Mesenteric fat pad (tissue), 1 donor: ENCODE data around the gene TMOD4. TPM values are rescaled to one million over a fixed set of nuclear protein-coding genes. Genes with fewer than 3 reads are reported as not detected.

Experiments
- DNase-seq: peaks from one replicate; pipeline ENCODE4 v3.0.0-alpha.2; 2020; ENCODE audit warnings: low spot score
- total RNA-seq: library from RNA; stranded (reverse); fragmentation: NEBNext Ultra II Directional; extraction: Animal tissue kit (Norgen Biotek cat#: 25700); gene quantifications from one replicate; pipeline ENCODE4 v1.2.1, GENCODE V29; 2021
- donor health status: DM: yes; HTN: yes; CAD: no.

Gene TMOD4
- total RNA-seq, 1 donor from 2014 or later = not detected

DNA sequence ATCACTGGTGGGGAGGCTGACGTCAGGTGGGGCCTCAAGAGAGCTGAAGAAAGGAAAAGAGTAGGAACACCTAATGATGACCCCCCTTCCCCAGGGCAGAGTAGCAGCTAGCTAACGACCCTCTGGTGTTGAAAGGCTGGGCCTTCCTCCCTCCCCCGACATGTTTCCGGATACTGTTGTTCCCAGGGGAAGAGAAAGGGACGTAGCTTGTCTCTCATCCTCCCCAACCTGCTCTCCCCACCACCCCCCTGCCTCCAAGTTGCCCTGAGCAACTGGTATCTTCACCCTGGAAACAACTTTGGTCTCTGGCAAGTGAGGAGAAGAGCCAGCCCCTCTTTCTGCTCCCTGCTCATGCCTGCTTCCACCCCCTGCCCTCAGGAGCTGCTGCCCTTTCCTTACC is 31.8 kb downstream of the TMOD4 start:
- DNase-seq = no peak

DNA sequence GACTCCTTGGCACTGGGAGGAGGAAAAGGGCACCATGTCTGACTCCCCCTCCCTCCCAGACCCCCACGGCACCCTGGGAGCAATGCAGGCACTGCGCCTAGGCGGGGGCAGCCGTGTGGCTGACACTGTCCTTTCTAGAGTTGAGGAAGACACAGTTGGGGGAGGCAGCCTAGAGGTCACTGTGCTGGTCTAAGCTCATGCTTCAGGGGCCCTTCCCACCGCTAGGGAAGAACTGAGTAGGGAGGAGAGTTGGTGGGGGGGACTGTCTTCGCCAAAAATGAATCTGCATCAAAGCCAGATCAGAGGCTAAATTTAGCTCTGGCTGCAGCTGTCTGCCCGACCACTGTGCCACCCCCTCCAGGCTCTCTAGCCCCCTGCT is 32.7 kb downstream of the TMOD4 start:
- no peak for DNase-seq

DNA sequence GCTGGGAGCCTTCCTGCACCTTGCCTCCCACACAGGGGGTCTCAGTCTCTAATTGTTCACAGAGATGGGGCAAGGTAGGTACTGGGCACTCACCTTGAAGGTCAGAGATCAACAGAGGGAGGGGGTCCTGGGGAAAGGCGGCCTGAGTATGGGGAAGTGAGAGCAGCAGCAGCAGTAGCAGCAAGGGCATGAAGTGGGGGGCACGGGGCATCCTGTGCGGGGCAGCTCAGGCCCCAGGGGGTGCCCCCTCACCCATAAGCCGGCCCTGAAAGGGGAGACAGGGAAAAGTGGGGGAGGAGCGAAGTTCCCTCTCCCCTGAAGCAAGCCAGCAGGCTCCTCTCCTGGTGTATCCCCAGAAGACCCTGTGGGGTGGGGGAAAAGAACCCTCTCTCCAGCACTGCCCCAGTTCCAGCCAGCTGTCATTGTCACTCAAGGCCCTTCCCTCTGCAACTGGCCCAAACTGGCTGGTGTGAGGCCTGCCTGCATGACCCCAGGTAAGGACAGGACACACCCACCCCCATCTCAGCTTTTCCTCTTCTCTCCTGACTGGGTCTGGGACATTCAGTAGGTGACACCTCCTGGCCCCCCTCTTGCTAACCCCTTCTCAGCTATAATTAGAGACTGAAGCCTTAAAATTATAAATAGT is 33.2 kb downstream of the TMOD4 start:
- DNase-seq = peak; percentile 79

GRCh38 chr1:151137789-151138188 is 38.0 kb downstream of the TMOD4 start:
- peak; percentile 72 for DNase-seq

- DNase-seq = peak; percentile 83
Measured at GRCh38 chr1:151135433-151136385, 40.1 kb downstream of the TMOD4 start.

GRCh38 chr1:151134991-151135390 is 40.8 kb downstream of the TMOD4 start:
- DNase-seq = peak; percentile 75

DNA sequence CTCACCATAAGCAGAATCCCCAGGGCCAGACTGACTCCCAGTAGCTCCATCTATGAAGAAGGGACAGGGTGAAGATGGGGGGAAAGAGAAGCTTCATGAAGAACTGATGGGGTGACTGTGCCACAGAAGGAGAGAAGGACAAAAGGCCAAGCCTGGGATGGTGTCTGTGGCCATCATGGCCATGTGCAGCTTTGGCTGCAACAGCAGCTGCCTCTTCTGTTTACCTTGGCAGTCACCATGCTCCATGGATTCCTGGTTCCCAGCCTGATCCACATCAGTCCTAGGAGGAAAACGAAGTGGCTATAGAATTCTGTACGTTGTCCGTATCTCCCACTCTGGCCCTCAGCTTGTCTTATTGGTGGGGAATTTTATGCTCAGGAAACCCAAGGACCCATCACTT is 41.4 kb downstream of the TMOD4 start:
- DNase-seq = no peak

DNA sequence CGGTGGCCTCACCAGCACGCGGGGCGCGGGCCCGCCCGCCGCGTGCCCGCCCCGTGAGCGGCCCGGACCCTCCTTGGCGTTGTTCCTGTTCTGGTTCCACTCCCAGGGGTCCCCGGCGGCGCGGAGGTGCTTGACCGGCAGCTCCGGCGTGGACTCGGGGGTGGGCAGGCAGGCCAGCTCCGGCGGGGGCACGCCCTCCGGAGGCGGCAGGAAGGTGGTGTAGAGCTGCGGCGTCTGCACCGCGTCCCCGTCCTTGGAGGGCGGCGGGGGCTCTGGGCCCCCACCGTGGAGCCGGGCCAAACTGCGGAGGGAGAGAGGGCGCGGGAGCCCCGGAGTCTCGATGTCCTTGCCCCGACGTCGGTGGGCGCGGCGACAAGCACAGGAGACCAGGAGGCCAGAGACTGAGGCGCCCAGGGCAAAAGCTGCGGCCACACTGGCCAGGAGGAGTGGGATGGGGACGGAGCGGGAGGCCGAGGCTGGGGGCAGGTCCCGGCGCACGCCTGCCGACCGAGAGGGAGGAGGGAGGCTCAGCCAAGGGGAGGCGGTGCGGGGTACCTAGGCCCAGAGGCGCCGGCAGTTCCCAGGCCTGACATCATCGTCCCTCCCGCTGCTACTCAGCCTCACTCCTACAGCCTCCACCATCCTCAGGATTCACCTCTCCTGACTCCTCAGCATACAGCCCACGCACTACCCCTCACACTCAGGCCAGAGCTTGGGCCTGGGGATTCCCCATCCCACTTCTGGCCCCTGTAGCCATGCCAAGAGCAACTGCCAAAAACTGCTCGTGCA is 42.6 kb downstream of the TMOD4 start:
- peak; percentile 81 for DNase-seq

DNA sequence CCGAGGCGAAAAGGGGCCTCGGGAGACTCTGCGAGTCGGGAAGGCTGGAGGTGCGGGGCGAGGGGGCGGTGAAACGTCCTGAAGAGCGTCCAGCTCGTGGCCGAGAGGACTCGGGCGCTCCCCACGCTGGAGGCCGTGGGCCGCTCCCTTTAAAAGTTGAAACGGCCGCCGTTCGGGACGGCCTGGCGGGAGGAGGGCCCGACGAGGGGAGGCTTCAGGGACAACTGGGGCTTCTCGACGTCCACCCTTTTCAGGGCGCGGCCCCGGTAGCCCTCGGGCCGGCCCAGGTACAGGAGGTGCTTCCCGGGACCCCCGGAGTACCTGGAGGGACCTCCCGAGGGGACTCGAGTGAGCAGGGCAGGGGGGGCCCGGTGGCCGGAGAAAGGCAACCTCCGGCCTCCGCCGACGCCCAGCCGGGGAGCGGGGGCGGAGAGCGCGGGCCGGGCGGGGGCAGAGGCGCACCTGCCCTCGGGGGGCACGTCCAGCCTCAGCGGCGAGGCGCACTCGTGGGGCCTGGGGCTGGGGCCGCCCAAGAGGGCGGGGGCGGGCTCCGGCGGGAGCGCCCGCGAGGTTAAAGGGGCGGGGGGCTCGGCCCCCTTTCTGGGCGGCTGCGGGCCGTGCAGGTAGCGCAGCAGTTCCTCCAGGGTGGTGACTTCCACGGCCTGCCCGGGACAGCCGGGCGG is 43.3 kb downstream of the TMOD4 start:
- DNase-seq = peak; percentile 88

DNA sequence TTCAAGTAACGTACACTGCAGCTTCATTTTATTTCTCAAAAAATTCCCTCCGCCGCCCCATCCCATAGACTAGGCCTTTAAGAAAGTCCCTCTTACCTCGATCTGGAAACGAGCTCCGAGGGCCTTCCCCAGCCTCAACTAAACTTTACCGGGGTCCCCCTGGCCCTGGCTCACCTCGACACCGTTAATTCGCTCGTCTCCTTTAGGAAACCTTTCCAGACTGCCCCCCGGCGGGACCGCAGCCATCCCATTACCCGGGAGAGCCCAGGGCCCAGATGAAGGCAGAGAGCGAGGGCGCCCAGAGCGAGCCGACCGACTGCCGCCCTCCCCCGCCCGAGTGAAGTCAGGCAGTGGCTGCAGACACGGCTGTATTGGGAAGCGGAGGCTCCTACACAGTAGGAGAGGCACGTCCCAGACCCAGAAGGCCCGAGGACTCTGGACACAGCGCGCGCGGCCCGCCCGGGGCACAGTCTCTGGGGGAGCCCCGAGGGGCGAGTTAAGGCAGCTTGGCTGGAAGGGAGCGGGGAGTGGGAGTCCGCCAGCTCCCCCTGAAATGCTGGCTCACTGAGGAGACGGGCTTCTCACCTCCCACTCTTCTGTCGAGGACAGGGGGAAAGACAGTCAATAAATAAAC is 44.0 kb downstream of the TMOD4 start:
- peak; percentile 84 for DNase-seq

GRCh38 chr1:151130987-151131586 is 44.7 kb downstream of the TMOD4 start:
- peak; percentile 90 for DNase-seq

- DNase-seq = peak; percentile 6
Measured at GRCh38 chr1:151128800-151129199, 47.0 kb downstream of the TMOD4 start.

DNA sequence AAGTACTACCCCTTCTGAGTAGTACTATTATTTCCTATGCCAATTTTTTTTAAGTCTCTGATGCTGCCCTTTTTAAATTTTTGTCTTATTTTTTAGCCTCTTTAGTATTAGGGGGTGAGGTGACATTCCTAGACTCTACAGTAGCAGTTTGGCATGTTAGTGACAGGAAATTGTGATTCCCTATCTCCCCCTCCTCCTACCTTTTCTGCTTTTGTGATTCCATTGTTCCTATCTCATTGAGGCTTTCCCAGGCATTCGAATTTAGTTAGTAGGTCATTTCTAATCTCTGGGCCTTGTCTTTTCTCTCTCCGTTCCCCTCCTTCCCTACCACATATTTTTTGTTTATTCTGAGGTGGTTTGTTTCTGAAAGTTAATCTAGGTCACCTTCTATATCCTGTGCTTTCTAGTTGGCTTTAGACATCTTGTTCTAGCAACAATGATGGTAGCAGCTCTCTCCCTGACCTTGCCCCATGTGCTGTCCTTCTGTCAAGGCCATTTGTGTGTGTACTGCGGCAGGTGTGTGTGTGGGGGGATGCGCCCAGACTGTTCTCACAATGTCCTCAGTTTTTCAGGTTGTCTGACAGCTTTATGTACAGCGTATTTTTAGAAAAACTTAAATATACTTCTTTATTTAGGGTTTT is 50.9 kb downstream of the TMOD4 start:
- peak; percentile 9 for DNase-seq

Other genes starting within 250 kb of the TMOD4 start
- 32.3 TPM for gene SETDB1, start 249.6 kb downstream of the TMOD4 start, total RNA-seq
- gene CERS2, start 201.1 kb downstream of the TMOD4 start, total RNA-seq = 159 TPM
- 0.48 TPM for gene ANXA9, start 193.7 kb downstream of the TMOD4 start, total RNA-seq
- 18.6 TPM for gene MINDY1, start 169.1 kb downstream of the TMOD4 start, total RNA-seq
- 14.4 TPM for gene PRUNE1, start 167.5 kb downstream of the TMOD4 start, total RNA-seq
- gene BNIPL, start 139.4 kb downstream of the TMOD4 start, total RNA-seq = not detected
- 5.4 TPM for gene C1orf56, start 128.2 kb downstream of the TMOD4 start, total RNA-seq
- gene CDC42SE1, start 116.4 kb downstream of the TMOD4 start, total RNA-seq = 97.4 TPM
- 0.64 TPM for gene MLLT11, start 115.6 kb downstream of the TMOD4 start, total RNA-seq
- 15.7 TPM for gene GABPB2, start 105.2 kb downstream of the TMOD4 start, total RNA-seq
- 4.8 TPM for gene SEMA6C, start 29.4 kb downstream of the TMOD4 start, total RNA-seq
- gene TNFAIP8L2, start 19.3 kb downstream of the TMOD4 start, total RNA-seq = 8.0 TPM
- 5.3 TPM for gene LYSMD1, start 10.1 kb downstream of the TMOD4 start, total RNA-seq
- gene SCNM1, start 9.8 kb downstream of the TMOD4 start, total RNA-seq = 32.7 TPM
- 34.6 TPM for gene VPS72, start 14.2 kb upstream of the TMOD4 start, total RNA-seq
- gene PIP5K1A, start 22.6 kb upstream of the TMOD4 start, total RNA-seq = 52.2 TPM
- 142 TPM for gene PSMD4, start 78.8 kb upstream of the TMOD4 start, total RNA-seq
- 16.2 TPM for gene ZNF687, start 106.3 kb upstream of the TMOD4 start, total RNA-seq
- gene PI4KB, start 151.4 kb upstream of the TMOD4 start, total RNA-seq = 84.4 TPM
- 29.2 TPM for gene RFX5, start 171.3 kb upstream of the TMOD4 start, total RNA-seq
- 63.0 TPM for gene SELENBP1, start 196.7 kb upstream of the TMOD4 start, total RNA-seq
- 229 TPM for gene PSMB4, start 223.6 kb upstream of the TMOD4 start, total RNA-seq